ENCODE results near the gene ICAM1. TPM values are rescaled to one million over a fixed set of nuclear protein-coding genes. Genes with fewer than 3 reads are reported as not detected.
A peak's percentile ranks its signal among the peaks of the same experiment; 100 is the strongest.

ICAM1 gene
- total RNA-seq, 1 experiment from 2014 or later = 2.3 TPM

DNA sequence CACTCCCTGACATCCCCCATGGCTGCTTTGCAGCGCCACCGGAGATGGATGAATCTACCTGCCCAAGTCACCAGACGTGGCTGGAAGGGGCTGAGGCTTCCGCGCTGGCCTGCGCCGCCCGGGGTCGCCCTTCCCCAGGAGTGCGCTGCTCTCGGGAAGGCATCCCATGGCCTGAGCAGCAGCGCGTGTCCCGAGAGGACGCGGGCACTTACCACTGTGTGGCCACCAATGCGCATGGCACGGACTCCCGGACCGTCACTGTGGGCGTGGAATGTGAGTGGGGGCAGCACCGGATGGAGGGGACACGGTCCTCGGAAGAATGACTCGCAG is 23.4 kb downstream of the ICAM1 start:
- H3K9me3 Mint-ChIP-seq = peaks cover 0 to 2% of the 10 kb centered on the region in 2 experiments; a peak in 2 of 5 replicates
- Histone ChIP-seq H3K79me2 (ENCODE audit: insufficient read depth, low read length) (no peaks in the 10 kb centered on the region), H3K27ac (ENCODE audit: insufficient read length, low read depth, low read length) (no peak overlapping the region), H2BK120ac (ENCODE audit: low read depth, low read length, poor library complexity, severe bottlenecking) (no peak overlapping the region), H3K27me3 (ENCODE audit: insufficient read depth, low read length) (peaks cover 58% of the 10 kb centered on the region), H3K14ac (ENCODE audit: insufficient read depth, low read length) (no peak overlapping the region; the same call in 1 of the 2 replicates), H2BK12ac (ENCODE audit: insufficient read length, low read depth, low read length) (no peak overlapping the region), H2BK15ac (ENCODE audit: low read depth, low read length) (no peak overlapping the region), H2AFZ (ENCODE audit: low read length) (no peak overlapping the region), H4K91ac (ENCODE audit: insufficient read length, low read depth, low read length) (no peak overlapping the region), H3K23me2 (ENCODE audit: insufficient read length, low read depth, low read length, poor library complexity, severe bottlenecking) (peaks cover 33% of the 10 kb centered on the region), H2BK5ac (ENCODE audit: insufficient read length, low read length) (no peak overlapping the region), H4K8ac (replicated peaks; ENCODE audit: insufficient read length, low read depth, low read length) (no peak overlapping the region), H3K18ac (ENCODE audit: insufficient read length, low read depth, low read length) (no peak overlapping the region), H3K9me3 (ENCODE audit: control insufficient read depth, low read depth, low read length) (no peaks in the 10 kb centered on the region), H3T11ph (ENCODE audit: low read length) (no peak overlapping the region), H3K9ac (ENCODE audit: extremely low read depth, insufficient read length, low read length) (no peak overlapping the region), H3K79me1 (ENCODE audit: insufficient read depth, low read depth, low read length, poor library complexity, severe bottlenecking) (no peaks in the 10 kb centered on the region), H3K4me2 (ENCODE audit: insufficient read depth, insufficient read length, low read length) (peak overlapping the region; percentile 3), H3K4ac (ENCODE audit: low read depth, low read length) (no peak overlapping the region), H3K4me1 (ENCODE audit: insufficient read depth, low read length) (no peaks in the 10 kb centered on the region; the same call in 1 of the 2 replicates), H4K20me1 (ENCODE audit: control insufficient read depth, insufficient read depth, insufficient read length) (no peaks in the 10 kb centered on the region), H3K56ac (ENCODE audit: insufficient read length, low read depth, low read length) (no peak overlapping the region), H4K5ac (ENCODE audit: insufficient read length, low read depth, low read length) (no peak overlapping the region), H3K23ac (ENCODE audit: insufficient read length, low read depth, low read length) (no peak overlapping the region), H2BK20ac (ENCODE audit: low read depth, low read length, poor library complexity, severe bottlenecking) (no peak overlapping the region), H2AK5ac (ENCODE audit: insufficient read length, low read length) (no peak overlapping the region)
- no peaks in the 10 kb centered on the region; a peak in 3 of 7 replicates for H3K36me3 Mint-ChIP-seq (ENCODE audit: insufficient read depth in 1 of 3, low read depth in 3 of 3)
- WGBS (ENCODE audit: extremely low coverage, insufficient read length, low lambda C conversion rate) = no CpG with 5 or more reads among the region's 25 CpGs
- peak overlapping the region in 1 of 2 experiments; percentile 59; a peak in 2 of 5 replicates for H3K4me3 Mint-ChIP-seq
- H3K27me3 Mint-ChIP-seq (ENCODE audit: low read depth) = peaks cover 96% of the 10 kb centered on the region
- peak; percentile 74 for DNase-seq
- no peak overlapping the region for H3K27ac Mint-ChIP-seq
- H3K4me1 Mint-ChIP-seq = peaks cover 12 to 37% of the 10 kb centered on the region in 2 experiments
- TF ChIP-seq, protein P1, sequence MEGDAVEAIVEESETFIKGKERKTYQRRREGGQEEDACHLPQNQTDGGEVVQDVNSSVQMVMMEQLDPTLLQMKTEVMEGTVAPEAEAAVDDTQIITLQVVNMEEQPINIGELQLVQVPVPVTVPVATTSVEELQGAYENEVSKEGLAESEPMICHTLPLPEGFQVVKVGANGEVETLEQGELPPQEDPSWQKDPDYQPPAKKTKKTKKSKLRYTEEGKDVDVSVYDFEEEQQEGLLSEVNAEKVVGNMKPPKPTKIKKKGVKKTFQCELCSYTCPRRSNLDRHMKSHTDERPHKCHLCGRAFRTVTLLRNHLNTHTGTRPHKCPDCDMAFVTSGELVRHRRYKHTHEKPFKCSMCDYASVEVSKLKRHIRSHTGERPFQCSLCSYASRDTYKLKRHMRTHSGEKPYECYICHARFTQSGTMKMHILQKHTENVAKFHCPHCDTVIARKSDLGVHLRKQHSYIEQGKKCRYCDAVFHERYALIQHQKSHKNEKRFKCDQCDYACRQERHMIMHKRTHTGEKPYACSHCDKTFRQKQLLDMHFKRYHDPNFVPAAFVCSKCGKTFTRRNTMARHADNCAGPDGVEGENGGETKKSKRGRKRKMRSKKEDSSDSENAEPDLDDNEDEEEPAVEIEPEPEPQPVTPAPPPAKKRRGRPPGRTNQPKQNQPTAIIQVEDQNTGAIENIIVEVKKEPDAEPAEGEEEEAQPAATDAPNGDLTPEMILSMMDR (conservative IDR thresholded peaks at IDR 0.05) = peak; percentile 59
